KMS-11 (cell line): ENCODE results near the gene POLQ.
"Not testable (repeated sequence)": the region's sequence is repeated elsewhere in the genome, so short reads cannot be mapped to it uniquely, and the experiment has no call there.

ENCODE experiments used
- H2AFZ ChIP-seq: fragments of 200-600 bp; sonication (generic); 2 replicates; pipeline ENCODE4 v1.6.1; 2016; ENCODE audit warnings: antibody characterized with exemption, mixed run types, low read depth
- H3K27ac ChIP-seq: fragments of 200-600 bp; sonication (generic); 2 replicates; pipeline ENCODE4 v1.6.1; 2016; ENCODE audit warnings: mild to moderate bottlenecking, mixed run types
- H3K27me3 ChIP-seq: fragments of 200-600 bp; sonication (generic); 2 replicates; pipeline ENCODE4 v1.6.1; 2017; ENCODE audit warnings: mild to moderate bottlenecking, low read depth, mixed run types, moderate library complexity; ENCODE audit not compliant: insufficient read depth
- H3K36me3 ChIP-seq: fragments of 200-600 bp; sonication (generic); 2 replicates; pipeline ENCODE4 v1.6.1; 2017; ENCODE audit warnings: mild to moderate bottlenecking, mixed run types; ENCODE audit not compliant: insufficient read depth
- H3K4me1 ChIP-seq: fragments of 200-600 bp; sonication (generic); 2 replicates; pipeline ENCODE4 v1.6.1; 2016; ENCODE audit warnings: mild to moderate bottlenecking, low read depth, mixed run types; ENCODE audit not compliant: poor library complexity, severe bottlenecking
- H3K4me2 ChIP-seq: fragments of 200-600 bp; sonication (generic); 2 replicates; pipeline ENCODE4 v1.7.0; 2016; ENCODE audit warnings: mild to moderate bottlenecking, mixed run types
- H3K4me3 ChIP-seq: fragments of 200-600 bp; sonication (generic); IDR thresholded peaks from 2 replicates; pipeline ENCODE4 v1.6.1; 2017; ENCODE audit warnings: low read depth, low read length, mixed read lengths; ENCODE audit not compliant: insufficient read depth
- H3K79me2 ChIP-seq: fragments of 200-600 bp; sonication (generic); 2 replicates; pipeline ENCODE4 v1.6.1; 2016; ENCODE audit warnings: low read depth, mixed run types; ENCODE audit not compliant: insufficient read depth
- H3K9ac ChIP-seq: fragments of 200-600 bp; sonication (generic); 2 replicates; pipeline ENCODE4 v1.6.1; 2016; ENCODE audit warnings: mild to moderate bottlenecking, mixed run types
- H4K20me1 ChIP-seq: fragments of 200-600 bp; sonication (generic); 2 replicates; pipeline ENCODE4 v1.6.1; 2016; ENCODE audit warnings: mild to moderate bottlenecking, mixed run types; ENCODE audit not compliant: insufficient read depth
- TF ChIP-seq, protein P1 (sequence below): fragments of 200-600 bp; sonication (generic); conservative IDR thresholded peaks from 2 replicates; pipeline ENCODE4 v1.6.1; 2017; ENCODE audit warnings: low read depth, mild to moderate bottlenecking, antibody characterized with exemption, low read length, moderate library complexity, mixed read lengths

The POLQ gene

DNA sequence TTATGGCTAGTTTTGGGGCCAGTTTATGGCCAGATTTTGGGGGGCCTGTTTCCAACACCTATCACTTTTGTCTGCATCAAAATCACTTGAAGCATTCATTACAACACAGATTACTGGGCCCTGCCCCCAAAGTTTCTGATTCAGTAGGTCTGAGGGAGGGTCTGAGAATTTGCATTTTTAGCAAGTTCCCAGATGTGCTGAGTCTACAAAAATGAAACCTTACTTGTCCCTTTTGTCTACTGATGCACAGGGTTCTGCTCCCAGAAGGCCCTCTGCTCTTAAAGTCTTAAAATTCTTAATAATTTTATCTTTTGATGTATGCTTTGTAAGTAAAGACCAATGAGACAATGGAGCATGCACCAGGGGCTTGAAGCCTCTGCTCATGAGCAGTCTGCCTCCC is 146.0 kb downstream of the POLQ start:
- Histone ChIP-seq H3K4me3 (no peak overlapping the region), H3K36me3 (no peaks in the 10 kb centered on the region), H4K20me1 (no peaks in the 10 kb centered on the region), H3K27ac (no peak overlapping the region), H3K9ac (no peak overlapping the region), H3K27me3 (no peaks in the 10 kb centered on the region), H3K4me2 (no peak overlapping the region), H3K79me2 (no peaks in the 10 kb centered on the region), H3K4me1 (no peaks in the 10 kb centered on the region), H2AFZ (no peak overlapping the region)
- TF ChIP-seq, protein P1, sequence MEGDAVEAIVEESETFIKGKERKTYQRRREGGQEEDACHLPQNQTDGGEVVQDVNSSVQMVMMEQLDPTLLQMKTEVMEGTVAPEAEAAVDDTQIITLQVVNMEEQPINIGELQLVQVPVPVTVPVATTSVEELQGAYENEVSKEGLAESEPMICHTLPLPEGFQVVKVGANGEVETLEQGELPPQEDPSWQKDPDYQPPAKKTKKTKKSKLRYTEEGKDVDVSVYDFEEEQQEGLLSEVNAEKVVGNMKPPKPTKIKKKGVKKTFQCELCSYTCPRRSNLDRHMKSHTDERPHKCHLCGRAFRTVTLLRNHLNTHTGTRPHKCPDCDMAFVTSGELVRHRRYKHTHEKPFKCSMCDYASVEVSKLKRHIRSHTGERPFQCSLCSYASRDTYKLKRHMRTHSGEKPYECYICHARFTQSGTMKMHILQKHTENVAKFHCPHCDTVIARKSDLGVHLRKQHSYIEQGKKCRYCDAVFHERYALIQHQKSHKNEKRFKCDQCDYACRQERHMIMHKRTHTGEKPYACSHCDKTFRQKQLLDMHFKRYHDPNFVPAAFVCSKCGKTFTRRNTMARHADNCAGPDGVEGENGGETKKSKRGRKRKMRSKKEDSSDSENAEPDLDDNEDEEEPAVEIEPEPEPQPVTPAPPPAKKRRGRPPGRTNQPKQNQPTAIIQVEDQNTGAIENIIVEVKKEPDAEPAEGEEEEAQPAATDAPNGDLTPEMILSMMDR = no peak

DNA sequence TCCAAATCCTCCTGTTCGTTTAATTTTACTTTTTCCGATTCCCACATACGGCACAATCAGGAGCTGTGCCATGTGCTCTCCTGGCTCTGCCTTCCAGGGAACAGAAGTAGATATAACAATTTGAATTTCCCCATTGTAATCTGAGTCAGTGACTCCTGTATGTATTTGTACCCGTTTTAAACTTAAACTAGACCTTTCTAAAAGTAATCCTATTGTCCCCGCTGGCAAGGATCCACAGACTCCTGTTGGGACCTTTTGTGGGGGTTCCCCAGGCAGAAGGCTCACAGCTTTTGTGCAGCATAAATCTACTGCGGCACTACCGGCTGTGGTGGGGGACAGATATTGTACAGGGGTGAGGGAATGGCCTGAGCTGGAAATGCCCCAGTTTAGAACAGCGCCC is 147.7 kb downstream of the POLQ start:
- not testable (repeated sequence) for H3K27me3 ChIP-seq, H3K4me1 ChIP-seq, H3K36me3 ChIP-seq, H3K27ac ChIP-seq, H4K20me1 ChIP-seq, H3K79me2 ChIP-seq, H3K9ac ChIP-seq, H3K4me2 ChIP-seq, H2AFZ ChIP-seq, H3K4me3 ChIP-seq

DNA sequence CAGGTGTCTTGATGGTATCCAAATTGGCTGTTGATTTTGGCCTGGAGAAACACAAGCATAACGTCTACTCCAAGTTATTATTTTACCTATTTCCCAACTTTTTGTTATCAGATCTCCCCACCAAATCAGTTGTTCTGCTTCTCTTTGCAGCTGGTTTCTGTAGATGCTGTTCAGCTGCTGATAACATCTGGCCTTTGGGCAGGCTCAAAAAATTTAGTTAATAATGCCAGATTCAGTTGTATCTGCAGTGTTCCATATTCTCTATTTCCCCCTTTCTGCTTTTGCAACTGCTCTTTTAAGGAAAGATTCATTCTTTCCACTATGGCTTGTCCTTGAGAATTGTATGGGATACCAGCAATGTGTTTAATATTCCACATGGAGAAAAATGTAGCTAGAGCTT is 149.8 kb downstream of the POLQ start:
- H4K20me1 ChIP-seq, H3K79me2 ChIP-seq, H3K4me3 ChIP-seq, H3K27ac ChIP-seq, H3K36me3 ChIP-seq, H3K9ac ChIP-seq, H2AFZ ChIP-seq, H3K4me2 ChIP-seq, H3K4me1 ChIP-seq, H3K27me3 ChIP-seq: not testable (repeated sequence)

DNA sequence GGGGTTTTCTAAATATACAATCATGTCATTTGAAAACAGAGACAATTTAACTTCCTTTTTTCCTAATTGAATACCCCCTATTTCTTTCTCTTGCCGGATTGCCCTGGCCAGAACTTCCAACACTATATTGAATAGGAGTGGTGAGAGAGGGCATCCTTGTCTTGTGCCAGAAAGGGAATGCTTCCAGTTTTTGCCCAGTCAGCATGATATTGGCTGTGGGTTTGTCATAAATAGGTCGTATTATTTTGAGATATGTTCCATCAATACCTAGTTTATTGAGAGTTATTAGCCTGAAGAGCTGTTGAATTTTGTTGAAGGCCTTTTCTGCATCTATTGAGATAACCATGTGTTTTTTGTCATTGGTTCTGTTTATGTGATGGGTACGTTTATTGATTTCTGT is 157.5 kb downstream of the POLQ start:
- not testable (repeated sequence) for H3K79me2 ChIP-seq, H4K20me1 ChIP-seq, H3K27me3 ChIP-seq, H3K27ac ChIP-seq, H3K9ac ChIP-seq, H2AFZ ChIP-seq, H3K4me2 ChIP-seq, H3K4me1 ChIP-seq, H3K36me3 ChIP-seq, H3K4me3 ChIP-seq
